ENCODE results near the gene C2orf78. TPM values are rescaled to one million over a fixed set of nuclear protein-coding genes. Genes with fewer than 3 reads are reported as not detected.

C2orf78 gene
- total RNA-seq, 1 donor from 2014 or later: not detected

DNA sequence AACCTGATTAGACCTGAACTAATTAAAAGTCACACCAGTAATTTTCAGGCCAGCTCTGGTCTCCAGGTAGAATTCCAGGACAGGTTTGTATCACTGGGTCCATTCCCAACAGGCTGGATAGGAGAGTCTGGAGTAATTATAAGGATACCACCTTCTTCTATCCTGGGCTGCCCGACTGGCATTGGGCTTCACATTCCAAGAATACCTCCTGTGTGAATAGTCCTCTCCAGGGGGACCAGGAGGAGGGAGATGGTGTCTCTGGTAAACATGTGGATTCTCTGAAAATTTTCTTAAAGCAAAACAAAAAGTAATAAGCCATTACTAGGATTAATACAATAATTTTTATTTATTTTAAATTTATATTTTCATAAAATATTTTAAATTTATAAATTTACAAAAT is 21.4 kb upstream of the C2orf78 start:
- no peak for DNase-seq
- intact Hi-C loops (cut with DNase I): no loop called here
- Histone ChIP-seq H3K27ac (no peak overlapping the region), H3K9me3 (no peaks in the 10 kb centered on the region), H3K36me3 (peaks cover 75% of the 10 kb centered on the region), H3K27me3 (no peaks in the 10 kb centered on the region), H3K4me1 (peaks cover 10% of the 10 kb centered on the region), H3K4me3 (no peak overlapping the region)
- ATAC-seq: no peak
- TF ChIP-seq, protein P1, sequence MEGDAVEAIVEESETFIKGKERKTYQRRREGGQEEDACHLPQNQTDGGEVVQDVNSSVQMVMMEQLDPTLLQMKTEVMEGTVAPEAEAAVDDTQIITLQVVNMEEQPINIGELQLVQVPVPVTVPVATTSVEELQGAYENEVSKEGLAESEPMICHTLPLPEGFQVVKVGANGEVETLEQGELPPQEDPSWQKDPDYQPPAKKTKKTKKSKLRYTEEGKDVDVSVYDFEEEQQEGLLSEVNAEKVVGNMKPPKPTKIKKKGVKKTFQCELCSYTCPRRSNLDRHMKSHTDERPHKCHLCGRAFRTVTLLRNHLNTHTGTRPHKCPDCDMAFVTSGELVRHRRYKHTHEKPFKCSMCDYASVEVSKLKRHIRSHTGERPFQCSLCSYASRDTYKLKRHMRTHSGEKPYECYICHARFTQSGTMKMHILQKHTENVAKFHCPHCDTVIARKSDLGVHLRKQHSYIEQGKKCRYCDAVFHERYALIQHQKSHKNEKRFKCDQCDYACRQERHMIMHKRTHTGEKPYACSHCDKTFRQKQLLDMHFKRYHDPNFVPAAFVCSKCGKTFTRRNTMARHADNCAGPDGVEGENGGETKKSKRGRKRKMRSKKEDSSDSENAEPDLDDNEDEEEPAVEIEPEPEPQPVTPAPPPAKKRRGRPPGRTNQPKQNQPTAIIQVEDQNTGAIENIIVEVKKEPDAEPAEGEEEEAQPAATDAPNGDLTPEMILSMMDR (IDR thresholded peaks at IDR 0.05): no peak

DNA sequence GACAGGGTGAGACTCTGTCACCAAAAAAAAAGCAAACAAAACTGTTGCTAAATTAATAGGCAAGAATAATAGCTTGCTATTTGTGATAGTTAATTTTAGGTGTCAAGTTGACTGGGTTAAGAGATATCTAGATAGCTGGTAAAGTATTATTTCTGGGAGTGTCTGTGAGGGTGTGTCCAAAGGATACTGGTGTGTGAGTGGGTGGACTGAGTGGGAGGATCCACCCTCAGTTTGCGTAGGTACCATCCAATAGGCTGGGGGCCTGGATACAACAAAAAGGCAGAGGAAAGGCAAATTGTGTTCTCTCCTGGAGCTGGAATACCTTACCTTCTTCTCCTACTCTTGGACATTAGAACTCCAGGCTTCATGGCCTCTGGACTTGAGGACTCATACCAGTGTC is 19.0 kb upstream of the C2orf78 start:
- peaks cover 1% of the 10 kb centered on the region for H3K4me1 ChIP-seq
- no peaks in the 10 kb centered on the region for H3K9me3 ChIP-seq
- no peaks in the 10 kb centered on the region for H3K27me3 ChIP-seq
- H3K4me3 ChIP-seq: no peak overlapping the region
- ATAC-seq (no peak), DNase-seq (no peak)
- H3K36me3 ChIP-seq: peaks cover 96% of the 10 kb centered on the region
- intact Hi-C loops (cut with DNase I): no loop called here
- TF ChIP-seq, protein P1 (IDR thresholded peaks at IDR 0.05): no peak
- H3K27ac ChIP-seq: no peak overlapping the region

DNA sequence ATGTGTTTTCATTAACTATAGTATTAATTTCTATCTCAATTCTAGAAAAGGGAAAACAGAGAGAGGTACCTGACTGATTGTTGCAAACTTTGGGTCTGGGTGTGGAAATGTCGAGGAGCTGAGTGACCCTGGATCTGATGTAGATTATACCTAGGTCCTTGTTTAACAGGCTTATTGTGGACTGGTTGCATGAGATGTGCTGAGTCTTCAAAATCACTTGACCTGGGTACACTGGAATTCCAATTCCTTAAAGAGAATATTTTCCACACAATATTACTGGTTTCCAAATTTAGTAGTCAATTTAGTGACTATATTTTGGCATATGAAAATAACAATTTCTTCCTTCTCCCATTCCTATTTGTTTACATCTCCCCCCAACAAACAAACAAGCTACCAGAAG is 17.6 kb upstream of the C2orf78 start:
- ATAC-seq (no peak), DNase-seq (no peak)
- H3K27ac ChIP-seq: no peak overlapping the region
- H3K4me1 ChIP-seq: no peaks in the 10 kb centered on the region
- TF ChIP-seq, protein P1 (IDR thresholded peaks at IDR 0.05): no peak
- H3K36me3 ChIP-seq: peaks cover 97% of the 10 kb centered on the region
- intact Hi-C loops (cut with DNase I): no loop called here
- H3K4me3 ChIP-seq: no peak overlapping the region
- no peaks in the 10 kb centered on the region for H3K27me3 ChIP-seq
- H3K9me3 ChIP-seq: no peaks in the 10 kb centered on the region

DNA sequence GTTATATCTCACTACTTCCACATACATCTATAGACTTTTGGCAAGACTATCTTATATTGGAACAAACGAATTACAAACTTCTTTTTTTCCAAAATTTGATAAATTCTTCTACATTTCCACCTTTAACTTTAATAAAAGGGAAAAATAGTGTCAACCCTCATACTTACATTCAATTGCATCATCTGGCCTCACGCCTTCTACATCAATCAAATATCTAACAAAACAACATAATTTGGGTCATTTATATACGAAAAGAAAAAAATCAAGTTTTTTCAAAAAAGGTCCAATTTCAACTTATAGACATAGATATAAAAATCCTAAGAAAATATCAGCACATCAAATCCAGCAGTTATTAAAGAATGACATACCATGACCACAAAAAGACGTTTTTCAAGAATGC is 17.0 kb upstream of the C2orf78 start:
- no peak for ATAC-seq
- intact Hi-C loops (cut with DNase I): no loop called here
- Histone ChIP-seq H3K36me3 (peaks cover 96% of the 10 kb centered on the region), H3K4me1 (no peaks in the 10 kb centered on the region), H3K4me3 (no peak overlapping the region), H3K27me3 (no peaks in the 10 kb centered on the region), H3K9me3 (no peaks in the 10 kb centered on the region), H3K27ac (no peak overlapping the region)
- TF ChIP-seq, protein P1 (IDR thresholded peaks at IDR 0.05): no peak
- no peak for DNase-seq

DNA sequence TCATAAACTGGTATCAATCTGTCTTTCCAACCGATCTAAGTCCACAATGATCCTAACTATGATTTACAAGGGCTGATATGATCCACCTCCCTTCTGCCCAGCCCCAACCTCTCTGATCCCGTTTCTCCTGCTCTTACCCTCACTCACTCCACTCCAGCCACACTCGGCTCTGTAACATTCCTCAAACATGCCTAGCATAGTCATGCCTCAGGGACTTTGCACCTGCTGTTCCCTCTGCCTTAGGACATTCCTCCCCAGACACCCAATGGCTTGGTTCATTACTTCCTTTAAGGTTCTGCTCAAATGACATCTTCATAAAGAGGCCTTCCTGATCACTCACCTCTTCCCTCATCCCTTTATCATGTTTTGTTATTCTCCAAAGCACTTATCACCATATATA is 13.3 kb upstream of the C2orf78 start:
- no peak for ATAC-seq
- Histone ChIP-seq H3K27me3 (no peaks in the 10 kb centered on the region), H3K4me3 (no peak overlapping the region), H3K4me1 (no peaks in the 10 kb centered on the region), H3K36me3 (peaks cover 95% of the 10 kb centered on the region), H3K9me3 (no peaks in the 10 kb centered on the region), H3K27ac (no peak overlapping the region)
- TF ChIP-seq, protein P1 (IDR thresholded peaks at IDR 0.05): no peak
- DNase-seq: no peak
- intact Hi-C loops (cut with DNase I): no loop called here

DNA sequence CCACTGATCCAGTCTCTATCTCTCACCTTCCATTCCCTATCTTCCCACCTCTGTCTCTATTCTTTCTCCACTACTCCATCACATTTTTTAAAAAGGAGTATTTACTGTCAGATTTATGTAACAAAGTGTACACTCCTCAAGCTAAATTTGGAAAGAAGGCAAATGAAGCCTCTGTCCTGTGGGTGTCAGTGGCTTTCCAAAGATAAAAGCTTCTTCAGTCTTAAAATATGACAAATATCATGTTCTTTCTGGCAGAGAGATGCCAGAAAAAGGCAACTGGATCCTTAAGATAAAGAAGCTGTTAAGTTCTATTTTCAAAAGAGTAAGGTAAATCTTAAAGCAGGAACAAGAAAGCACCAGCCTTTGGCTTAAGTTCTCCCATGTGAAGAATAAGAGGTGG is 11.2 kb upstream of the C2orf78 start:
- ATAC-seq (no peak), DNase-seq (no peak)
- Histone ChIP-seq H3K4me3 (no peak overlapping the region), H3K27ac (no peak overlapping the region), H3K36me3 (peaks cover 95% of the 10 kb centered on the region), H3K27me3 (no peaks in the 10 kb centered on the region), H3K4me1 (peaks cover 8% of the 10 kb centered on the region), H3K9me3 (no peaks in the 10 kb centered on the region)
- intact Hi-C loops (cut with DNase I): no loop called here
- TF ChIP-seq, protein P1 (IDR thresholded peaks at IDR 0.05): no peak

Measured in upper lobe of right lung (tissue), 1 donor.